Prostate gland (tissue), 2 donors: ENCODE results near the gene RNGTT. TPM values are rescaled to one million over a fixed set of nuclear protein-coding genes. Genes with fewer than 3 reads are reported as not detected.

ENCODE experiments used
- DNase-seq: peaks from one replicate; pipeline ENCODE4 v3.0.0-alpha.2; 2019; ENCODE audit warnings: low spot score
- H3K27ac ChIP-seq, 2 donors: fragments of 200-600 bp; sonication (generic); 2 replicates each; pipeline ENCODE4 v1.5.1; 2017 to 2019
- H3K27me3 ChIP-seq: fragments of 200-600 bp; sonication (generic); replicated peaks from 2 replicates; pipeline ENCODE4 v1.5.1; 2019; ENCODE audit not compliant: insufficient read depth
- H3K36me3 ChIP-seq, 2 donors: fragments of 200-600 bp; sonication (generic); 1 replicate in 1 of 2; 2 replicates in 1 of 2; pipeline versions ENCODE4 v1.5.1 to v1.8.1; 2017 to 2019
- H3K4me1 ChIP-seq: fragments of 200-600 bp; sonication (generic); replicated peaks from 2 replicates; pipeline ENCODE4 v1.5.1; 2019
- H3K4me3 ChIP-seq, 2 donors: fragments of 200-600 bp; sonication (generic); 2 replicates each; pipeline ENCODE4 v1.5.1; 2017 to 2019
- H3K9me3 ChIP-seq: fragments of 200-600 bp; sonication (generic); 2 replicates; pipeline ENCODE4 v1.5.1; 2017
- POLR2A ChIP-seq: fragments of 450-650 bp; IDR thresholded peaks from one replicate; pipeline ENCODE4 v1.6.1; 2016; ENCODE audit warnings: antibody characterized with exemption, mild to moderate bottlenecking
- POLR2AphosphoS5 ChIP-seq: sonication (generic); formaldehyde crosslinking; IDR thresholded peaks from one replicate; pipeline ENCODE4 v1.6.1; 2017; ENCODE audit warnings: antibody characterized with exemption
- WGBS: methylation state at CpG from one replicate; pipeline ENCODE4 v1.1.5; 2018; 5-methylcytosine and 5-hydroxymethylcytosine counted together
- intact Hi-C: fragments of 100-400 bp; cut with DNase I; formaldehyde crosslinking; loops from one replicate; pipeline ENCODE4 v1.14.2; 2022
- total RNA-seq, 2 donors: library from RNA; depleted of rRNA; stranded (reverse); fragments of >200 nt; gene quantifications; one replicate each; pipeline ENCODE4 v1.1.0, GENCODE V29; 2016
- TF ChIP-seq, protein P1 (sequence below), 4 experiments: fragments of 200-600 bp in 2 of 4; fragments of 450-650 bp in 2 of 4; sonication (generic) in 2 of 4; IDR thresholded peaks; 1 replicate in 3 of 4; 2 replicates in 1 of 4; pipeline ENCODE4 v1.5.1; 2016 to 2019; ENCODE audit warnings: antibody characterized with exemption in 4 of 4, mild to moderate bottlenecking in 2 of 4, moderate library complexity in 2 of 4

RNGTT gene
- total RNA-seq, 2 donors from 2014 or later: 10.1 to 23.6 TPM

DNA sequence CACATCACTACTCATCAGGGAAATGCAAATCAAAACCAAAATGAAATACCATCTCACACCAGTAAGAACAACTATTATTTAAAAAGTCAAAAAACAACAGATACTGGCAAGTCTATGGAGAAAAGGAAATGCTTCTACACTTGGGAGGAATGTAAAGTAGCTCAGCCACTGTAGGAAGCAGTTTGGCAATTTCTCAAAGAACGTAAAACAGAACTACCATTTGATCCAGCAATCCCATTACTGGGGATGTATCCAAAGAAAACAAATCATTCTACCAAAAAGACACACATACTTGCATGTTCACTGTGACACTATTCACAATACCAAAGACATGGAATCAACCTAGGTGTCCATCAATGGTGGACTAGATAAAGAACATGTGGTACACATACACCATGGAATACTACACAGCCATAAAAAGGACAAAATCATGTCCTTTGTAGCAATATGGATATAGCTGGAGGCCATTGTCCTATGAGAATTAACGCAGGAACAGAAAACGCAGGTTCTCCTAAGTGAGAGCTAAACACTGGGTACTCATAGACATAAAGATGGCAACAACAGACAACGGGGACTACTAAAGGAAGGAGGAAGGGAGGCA is 260.4 kb downstream of the RNGTT start:
- no peaks in the 10 kb centered on the region for H3K4me1 ChIP-seq
- H3K9me3 ChIP-seq: no peaks in the 10 kb centered on the region
- DNase-seq: no peak
- WGBS: 88% methylated on average over 4 of the region's 4 CpGs
- H3K27ac ChIP-seq: no peak overlapping the region
- no peaks in the 10 kb centered on the region for H3K27me3 ChIP-seq
- TF ChIP-seq POLR2A: no peak
- intact Hi-C loops: no loop called here
- no peaks in the 10 kb centered on the region for H3K36me3 ChIP-seq
- H3K4me3 ChIP-seq: no peak overlapping the region

- Histone ChIP-seq H3K4me3 (no peak overlapping the region), H3K27me3 (no peaks in the 10 kb centered on the region), H3K4me1 (no peaks in the 10 kb centered on the region), H3K36me3 (no peaks in the 10 kb centered on the region), H3K9me3 (no peaks in the 10 kb centered on the region), H3K27ac (no peak overlapping the region)
- intact Hi-C loops: no loop called here
- no peak for DNase-seq
- TF ChIP-seq POLR2AphosphoS5: no peak
- no peak for TF ChIP-seq POLR2A
- TF ChIP-seq, protein P1, sequence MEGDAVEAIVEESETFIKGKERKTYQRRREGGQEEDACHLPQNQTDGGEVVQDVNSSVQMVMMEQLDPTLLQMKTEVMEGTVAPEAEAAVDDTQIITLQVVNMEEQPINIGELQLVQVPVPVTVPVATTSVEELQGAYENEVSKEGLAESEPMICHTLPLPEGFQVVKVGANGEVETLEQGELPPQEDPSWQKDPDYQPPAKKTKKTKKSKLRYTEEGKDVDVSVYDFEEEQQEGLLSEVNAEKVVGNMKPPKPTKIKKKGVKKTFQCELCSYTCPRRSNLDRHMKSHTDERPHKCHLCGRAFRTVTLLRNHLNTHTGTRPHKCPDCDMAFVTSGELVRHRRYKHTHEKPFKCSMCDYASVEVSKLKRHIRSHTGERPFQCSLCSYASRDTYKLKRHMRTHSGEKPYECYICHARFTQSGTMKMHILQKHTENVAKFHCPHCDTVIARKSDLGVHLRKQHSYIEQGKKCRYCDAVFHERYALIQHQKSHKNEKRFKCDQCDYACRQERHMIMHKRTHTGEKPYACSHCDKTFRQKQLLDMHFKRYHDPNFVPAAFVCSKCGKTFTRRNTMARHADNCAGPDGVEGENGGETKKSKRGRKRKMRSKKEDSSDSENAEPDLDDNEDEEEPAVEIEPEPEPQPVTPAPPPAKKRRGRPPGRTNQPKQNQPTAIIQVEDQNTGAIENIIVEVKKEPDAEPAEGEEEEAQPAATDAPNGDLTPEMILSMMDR (IDR thresholded peaks at IDR 0.05): no peak
- 92% methylated on average over 5 of the region's 5 CpGs for WGBS
Observed at GRCh38 chr6:88698661-88699060, 264.8 kb downstream of the RNGTT start.

- 89% methylated on average over 4 of the region's 4 CpGs for WGBS
- Histone ChIP-seq H3K27me3 (no peaks in the 10 kb centered on the region), H3K36me3 (no peaks in the 10 kb centered on the region), H3K9me3 (no peaks in the 10 kb centered on the region), H3K27ac (no peak overlapping the region), H3K4me3 (no peak overlapping the region), H3K4me1 (no peaks in the 10 kb centered on the region)
- intact Hi-C loops: no loop called here
- DNase-seq: no peak
- TF ChIP-seq POLR2AphosphoS5: no peak
- TF ChIP-seq, protein P1 (IDR thresholded peaks at IDR 0.05): no peak
- no peak for TF ChIP-seq POLR2A
Observed at GRCh38 chr6:88695937-88696336, 267.5 kb downstream of the RNGTT start.

- intact Hi-C loops: no loop called here
- Histone ChIP-seq H3K9me3 (no peaks in the 10 kb centered on the region), H3K27me3 (no peaks in the 10 kb centered on the region), H3K27ac (no peak overlapping the region), H3K36me3 (no peaks in the 10 kb centered on the region), H3K4me3 (no peak overlapping the region), H3K4me1 (no peaks in the 10 kb centered on the region)
- DNase-seq: no peak
- TF ChIP-seq, protein P1 (IDR thresholded peaks at IDR 0.05): no peak
- TF ChIP-seq POLR2AphosphoS5 (no peak), POLR2A (no peak)
- WGBS: 86% methylated on average over 3 of the region's 3 CpGs
Observed at GRCh38 chr6:88683734-88684133, 279.7 kb downstream of the RNGTT start.

- Histone ChIP-seq H3K9me3 (no peaks in the 10 kb centered on the region), H3K27ac (no peak overlapping the region), H3K27me3 (no peaks in the 10 kb centered on the region), H3K4me1 (no peaks in the 10 kb centered on the region), H3K4me3 (no peak overlapping the region), H3K36me3 (no peaks in the 10 kb centered on the region)
- 93% methylated on average over 6 of the region's 6 CpGs for WGBS
- intact Hi-C loops: no loop called here
- DNase-seq: no peak
- TF ChIP-seq, protein P1 (IDR thresholded peaks at IDR 0.05): no peak
- TF ChIP-seq POLR2AphosphoS5 (no peak), POLR2A (no peak)
Observed at GRCh38 chr6:88680654-88681053, 282.8 kb downstream of the RNGTT start.
